DMS 273 (cell line): ENCODE measurements around the gene ERGIC3.
A peak's percentile ranks its signal among the peaks of the same experiment; 100 is the strongest.

Experiments
- DNase-seq: peaks from one replicate; lab custom pipeline; 2025; ENCODE audit not compliant: unreplicated experiment; lab: John Stamatoyannopoulos, UW

Gene ERGIC3

GRCh38 chr20:35560541-35560940, 18.7 kb downstream of the ERGIC3 start:
- no peak for DNase-seq

DNA sequence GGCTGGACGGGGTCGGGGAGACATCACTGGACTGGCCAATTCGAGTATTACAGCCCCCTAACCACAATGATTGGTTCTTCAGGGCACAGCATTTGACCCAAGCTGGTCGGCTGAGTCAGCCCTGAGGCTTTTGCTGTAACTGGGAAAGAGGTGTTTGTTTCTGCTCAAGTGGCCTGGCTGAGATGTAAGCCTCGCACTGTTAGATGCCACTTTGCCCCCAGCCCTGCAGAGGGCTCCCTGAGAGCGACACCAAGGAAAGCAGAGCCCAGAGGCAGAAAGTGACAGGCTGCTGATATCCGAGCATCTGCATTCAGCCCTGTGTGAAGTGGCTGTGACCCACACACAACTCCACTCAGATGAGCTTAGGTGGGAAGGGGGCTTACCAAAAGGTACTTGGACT, 19.4 kb downstream of the ERGIC3 start:
- peak; percentile 77 for DNase-seq

DNA sequence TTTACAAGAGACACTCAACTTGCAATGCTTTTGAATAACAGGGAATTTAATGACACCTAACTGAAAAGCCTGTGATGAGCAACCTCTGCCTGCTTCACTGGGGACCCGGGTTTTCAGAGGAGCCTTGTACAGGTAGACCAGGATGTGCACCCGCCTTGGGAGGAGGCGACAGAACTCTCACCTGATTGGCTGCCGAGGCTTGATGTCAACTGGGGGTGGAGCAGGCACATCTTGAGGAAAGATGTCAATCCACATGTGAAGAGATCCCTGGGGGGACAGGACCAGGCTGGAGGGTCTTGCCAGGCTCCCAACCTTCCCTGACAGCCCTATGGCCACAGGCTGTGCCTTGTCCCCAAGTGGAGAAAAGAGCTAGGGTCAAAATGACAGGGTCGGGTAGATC, 19.8 kb downstream of the ERGIC3 start:
- DNase-seq, result no peak

GRCh38 chr20:35562541-35563110, 20.7 kb downstream of the ERGIC3 start:
- DNase-seq, result no peak

- DNase-seq, result no peak
Measured at GRCh38 chr20:35563834-35564233, 22.0 kb downstream of the ERGIC3 start.

- DNase-seq, result no peak
Measured at GRCh38 chr20:35564905-35565304, 23.0 kb downstream of the ERGIC3 start.

DNA sequence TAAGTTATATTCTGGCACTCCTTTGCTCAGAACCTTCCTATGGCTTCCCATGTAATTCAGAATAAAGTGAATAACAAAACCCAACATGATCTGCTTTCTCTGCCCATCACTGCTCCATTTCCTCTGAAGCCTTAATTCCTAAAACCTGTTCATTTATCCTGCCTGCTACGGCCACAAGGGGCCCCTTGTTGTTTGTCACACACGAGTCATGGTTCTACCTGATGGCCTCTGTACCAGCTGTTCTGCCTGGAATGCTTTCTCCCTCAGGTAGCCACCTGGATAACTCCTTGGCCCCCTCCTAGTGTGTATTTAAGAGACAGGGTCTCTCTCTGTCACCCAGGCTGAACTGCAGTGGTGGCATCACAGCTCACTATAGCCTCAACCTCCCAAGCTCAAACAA, 26.8 kb downstream of the ERGIC3 start:
- peak; percentile 36 for DNase-seq

- no peak for DNase-seq
Measured at GRCh38 chr20:35571555-35571954, 29.7 kb downstream of the ERGIC3 start.

DNA sequence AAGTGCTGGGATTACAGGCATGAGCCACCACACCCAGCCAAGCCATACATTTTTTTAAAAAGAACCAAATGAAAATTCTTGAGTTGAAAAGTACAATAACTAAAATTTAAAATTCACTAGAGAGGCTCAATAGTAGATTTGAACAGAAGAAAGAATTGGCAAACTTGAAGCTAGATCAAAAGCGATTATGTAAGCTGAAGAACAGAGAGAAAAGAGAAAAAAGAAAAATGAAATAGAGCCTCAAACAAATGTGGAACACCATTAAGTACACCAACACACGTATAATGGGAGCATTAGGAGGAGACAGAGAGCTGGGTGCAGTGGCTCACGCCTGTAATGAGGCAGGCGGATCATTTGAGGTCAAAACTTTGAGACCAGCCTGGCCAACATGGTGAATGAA, 31.0 kb downstream of the ERGIC3 start:
- DNase-seq, result no peak

- no peak for DNase-seq
Measured at GRCh38 chr20:35575958-35576357, 34.1 kb downstream of the ERGIC3 start.

GRCh38 chr20:35576816-35577215, 34.9 kb downstream of the ERGIC3 start:
- no peak for DNase-seq

DNA sequence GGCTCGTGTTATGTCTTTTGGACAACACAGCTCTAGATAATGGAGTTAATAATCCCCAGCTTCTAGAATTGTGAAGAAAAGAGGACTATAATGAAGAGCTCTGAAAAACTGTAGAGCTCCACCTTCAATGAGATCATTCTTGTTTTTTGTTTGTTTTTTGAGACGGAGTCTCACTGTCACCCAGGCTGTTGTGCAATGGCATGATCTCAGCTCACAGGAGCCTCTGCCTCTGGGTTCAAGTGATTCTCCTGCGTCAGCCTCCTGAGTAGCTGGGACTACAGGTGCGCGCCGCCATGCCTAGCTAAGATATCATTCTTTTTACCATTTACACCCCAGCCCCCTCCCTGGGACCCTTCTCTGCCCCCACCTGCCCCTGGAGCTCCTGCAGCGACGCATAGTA, 36.6 kb downstream of the ERGIC3 start:
- no peak for DNase-seq

GRCh38 chr20:35579196-35579595, 37.3 kb downstream of the ERGIC3 start:
- DNase-seq, result no peak

DNA sequence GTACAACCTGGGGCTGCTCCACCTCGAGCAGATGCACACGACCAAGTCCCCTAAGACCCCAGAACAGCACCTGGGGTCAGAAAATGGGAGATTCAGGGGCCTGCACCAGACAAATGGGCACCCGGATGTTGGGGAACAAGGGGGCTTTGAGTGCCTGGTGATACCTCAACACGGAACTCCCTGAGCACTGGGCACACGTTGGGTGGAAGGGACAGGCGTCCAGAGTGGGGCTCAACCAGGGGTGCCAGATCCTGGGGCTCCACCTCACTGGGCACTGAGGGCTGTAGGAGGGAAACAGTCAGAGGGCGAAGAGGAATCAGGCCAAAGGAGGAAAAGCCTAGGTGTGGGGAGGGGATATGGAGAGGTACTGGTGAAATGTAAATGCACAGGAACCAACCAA, 40.3 kb downstream of the ERGIC3 start:
- DNase-seq, result no peak

GRCh38 chr20:35582741-35583404, 41.0 kb downstream of the ERGIC3 start:
- DNase-seq, result no peak

DNA sequence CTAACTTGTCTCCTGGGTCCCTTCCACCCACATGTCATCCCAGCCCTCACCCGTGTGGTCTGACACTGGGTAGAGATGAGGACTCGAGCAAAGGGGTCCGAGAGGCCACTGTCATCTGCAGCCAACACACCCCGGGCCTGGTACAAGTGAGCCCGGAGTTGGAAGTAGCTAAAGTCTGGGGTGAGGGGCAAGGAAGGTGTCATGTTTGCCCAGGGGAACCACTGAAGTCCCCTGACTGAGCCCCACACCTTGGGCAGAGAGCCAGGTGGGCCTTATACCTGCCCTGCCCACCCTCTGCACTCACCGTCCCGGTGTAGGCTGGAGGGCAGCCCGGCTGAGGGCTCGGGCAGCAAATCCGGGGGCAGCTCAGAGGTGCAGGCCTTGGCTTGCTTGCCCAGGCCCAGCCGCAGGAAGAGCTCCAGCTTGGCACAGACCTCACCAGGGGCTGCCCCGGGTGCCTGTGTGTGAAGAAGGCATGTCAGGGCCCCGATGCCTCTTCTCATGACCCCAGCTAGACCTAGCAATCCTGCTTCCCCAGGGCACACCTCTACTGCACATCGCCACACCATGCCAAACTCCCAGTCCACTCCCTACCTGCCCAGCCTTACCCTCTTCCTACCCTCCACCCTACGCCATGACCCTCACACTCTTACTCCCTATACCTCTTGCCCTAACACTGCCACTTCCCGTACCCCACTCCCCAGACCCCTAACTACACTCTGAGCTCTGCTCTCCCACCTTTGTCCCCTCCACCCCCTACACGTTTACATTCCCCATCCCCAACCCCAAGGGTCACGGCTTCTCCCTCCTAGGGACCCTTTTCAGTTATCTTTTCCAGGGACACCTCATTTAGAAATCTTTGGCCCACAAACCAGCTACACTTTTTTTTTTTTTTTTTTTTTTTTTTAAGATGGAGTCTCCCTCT, 42.0 kb downstream of the ERGIC3 start:
- DNase-seq, result no peak

GRCh38 chr20:35586751-35587425, 45.0 kb downstream of the ERGIC3 start:
- no peak for DNase-seq

- no peak for DNase-seq
Measured at GRCh38 chr20:35587436-35587835, 45.6 kb downstream of the ERGIC3 start.

- DNase-seq, result no peak
Measured at GRCh38 chr20:35588397-35588796, 46.5 kb downstream of the ERGIC3 start.

- peak; percentile 35 for DNase-seq
Measured at GRCh38 chr20:35592339-35592974, 50.6 kb downstream of the ERGIC3 start.

DNA sequence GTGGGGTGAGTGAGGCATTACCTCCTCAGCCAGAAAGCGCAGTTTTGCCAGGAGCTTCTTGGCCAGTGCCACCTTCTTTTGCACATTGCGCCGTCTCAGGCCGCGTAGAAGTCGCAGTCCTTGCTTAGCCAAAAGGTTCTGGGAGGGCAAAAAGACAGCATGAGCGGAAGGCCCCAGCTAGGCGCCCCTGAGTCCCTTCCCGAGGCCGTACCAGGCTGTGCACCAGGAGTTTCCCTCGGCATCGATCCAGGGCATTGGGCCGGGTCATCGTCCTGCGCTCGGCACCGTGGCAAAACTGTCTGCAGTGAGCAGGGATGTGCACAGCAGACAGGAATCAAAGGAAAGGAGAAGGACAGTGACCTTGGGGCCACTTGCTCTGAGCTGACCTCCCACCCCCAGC, 53.6 kb downstream of the ERGIC3 start:
- DNase-seq, result no peak
